ENCODE data around the gene PNLIPRP2.

The PNLIPRP2 gene

GRCh38 chr10:116620423-116621400, at the start of gene PNLIPRP2:
Gene PNLIPRP2, plus strand, starts transcription at chr10:116620953.
- in situ Hi-C loops (cut with MboI; ENCODE audit: low sequenced_read_pairs), result no loop called here

- in situ Hi-C loops (cut with MboI; ENCODE audit: low sequenced_read_pairs), result no loop called here
Observed at GRCh38 chr10:116574797-116575196, 46.0 kb upstream of the PNLIPRP2 start.

- in situ Hi-C loops (cut with MboI; ENCODE audit: low sequenced_read_pairs), result no loop called here
Observed at GRCh38 chr10:116587878-116588591, 32.7 kb upstream of the PNLIPRP2 start.

- in situ Hi-C loops (cut with MboI; ENCODE audit: low sequenced_read_pairs), result no loop called here
Observed at GRCh38 chr10:116588995-116589394, 31.8 kb upstream of the PNLIPRP2 start.

GRCh38 chr10:116589926-116590325, 30.8 kb upstream of the PNLIPRP2 start:
- in situ Hi-C loops (cut with MboI; ENCODE audit: low sequenced_read_pairs), result no loop called here

- in situ Hi-C loops (cut with MboI; ENCODE audit: low sequenced_read_pairs), result no loop called here
Observed at GRCh38 chr10:116590590-116591444, 29.9 kb upstream of the PNLIPRP2 start, which contains the start of gene PNLIPRP1. Gene PNLIPRP1, plus strand, starts transcription at chr10:116590959. Its CDS starts 171 bp downstream, at chr10:116591130.

- in situ Hi-C loops (cut with MboI; ENCODE audit: low sequenced_read_pairs), result no loop called here
Observed at GRCh38 chr10:116593139-116593740, 27.5 kb upstream of the PNLIPRP2 start.

GRCh38 chr10:116594525-116595035, 26.2 kb upstream of the PNLIPRP2 start:
- in situ Hi-C loops (cut with MboI; ENCODE audit: low sequenced_read_pairs), result no loop called here

GRCh38 chr10:116596062-116596461, 24.7 kb upstream of the PNLIPRP2 start:
- in situ Hi-C loops (cut with MboI; ENCODE audit: low sequenced_read_pairs), result no loop called here

- in situ Hi-C loops (cut with MboI; ENCODE audit: low sequenced_read_pairs), result no loop called here
Observed at GRCh38 chr10:116597543-116597942, 23.2 kb upstream of the PNLIPRP2 start.

- in situ Hi-C loops (cut with MboI; ENCODE audit: low sequenced_read_pairs), result no loop called here
Observed at GRCh38 chr10:116598329-116598728, 22.4 kb upstream of the PNLIPRP2 start.

GRCh38 chr10:116599991-116600390, 20.8 kb upstream of the PNLIPRP2 start:
- in situ Hi-C loops (cut with MboI; ENCODE audit: low sequenced_read_pairs), result no loop called here

GRCh38 chr10:116602648-116603400, 17.9 kb upstream of the PNLIPRP2 start:
- in situ Hi-C loops (cut with MboI; ENCODE audit: low sequenced_read_pairs), result no loop called here

GRCh38 chr10:116606061-116606483, 14.7 kb upstream of the PNLIPRP2 start:
- in situ Hi-C loops (cut with MboI; ENCODE audit: low sequenced_read_pairs), result no loop called here

- in situ Hi-C loops (cut with MboI; ENCODE audit: low sequenced_read_pairs), result no loop called here
Observed at GRCh38 chr10:116607336-116607735, 13.4 kb upstream of the PNLIPRP2 start.

GRCh38 chr10:116608686-116609594, 11.8 kb upstream of the PNLIPRP2 start:
- in situ Hi-C loops (cut with MboI; ENCODE audit: low sequenced_read_pairs), result no loop called here

- in situ Hi-C loops (cut with MboI; ENCODE audit: low sequenced_read_pairs), result no loop called here
Observed at GRCh38 chr10:116610443-116611152, 10.2 kb upstream of the PNLIPRP2 start.

GRCh38 chr10:116611153-116611545, 9.6 kb upstream of the PNLIPRP2 start:
- in situ Hi-C loops (cut with MboI; ENCODE audit: low sequenced_read_pairs), result no loop called here
